ENCODE results near the gene DDX10.
"Not testable (repeated sequence)": the region's sequence is repeated elsewhere in the genome, so short reads cannot be mapped to it uniquely, and the experiment has no call there.

Gene DDX10

GRCh38 chr11:108664730-108665525 is at the start of gene DDX10:
TSS of gene DDX10 (plus strand) at chr11:108665069. CDS start at chr11:108665154, 85 bp downstream.
- DNase-seq (ENCODE audit: low read depth in 2 of 2): peak; percentile 96 to 98

GRCh38 chr11:108616549-108616948 is 48.3 kb upstream of the DDX10 start:
- DNase-seq (ENCODE audit: low read depth in 2 of 2): no peak

GRCh38 chr11:108617055-108617454 is 47.8 kb upstream of the DDX10 start:
- DNase-seq (ENCODE audit: low read depth in 2 of 2): no peak

- DNase-seq (ENCODE audit: low read depth in 2 of 2): no peak
Observed at GRCh38 chr11:108618529-108618928, 46.3 kb upstream of the DDX10 start.

GRCh38 chr11:108620958-108621772 is 43.7 kb upstream of the DDX10 start:
- no peak for DNase-seq (ENCODE audit: low read depth in 2 of 2)

GRCh38 chr11:108622341-108622740 is 42.5 kb upstream of the DDX10 start:
- DNase-seq (ENCODE audit: low read depth in 2 of 2): no peak

GRCh38 chr11:108624196-108624925 is 40.5 kb upstream of the DDX10 start:
- no peak for DNase-seq (ENCODE audit: low read depth in 2 of 2)

GRCh38 chr11:108628326-108628725 is 36.5 kb upstream of the DDX10 start:
- DNase-seq (ENCODE audit: low read depth in 2 of 2): no peak

GRCh38 chr11:108628812-108629211 is 36.1 kb upstream of the DDX10 start:
- no peak for DNase-seq (ENCODE audit: low read depth in 2 of 2)

GRCh38 chr11:108629274-108629673 is 35.6 kb upstream of the DDX10 start:
- no peak for DNase-seq (ENCODE audit: low read depth in 2 of 2)

GRCh38 chr11:108632041-108632704 is 32.7 kb upstream of the DDX10 start:
- no peak for DNase-seq (ENCODE audit: low read depth in 2 of 2)

- no peak for DNase-seq (ENCODE audit: low read depth in 2 of 2)
Observed at GRCh38 chr11:108635106-108635505, 29.8 kb upstream of the DDX10 start.

- no peak for DNase-seq (ENCODE audit: low read depth in 2 of 2)
Observed at GRCh38 chr11:108636222-108636621, 28.6 kb upstream of the DDX10 start.

- no peak for DNase-seq (ENCODE audit: low read depth in 2 of 2)
Observed at GRCh38 chr11:108639146-108639545, 25.7 kb upstream of the DDX10 start.

GRCh38 chr11:108641752-108642151 is 23.1 kb upstream of the DDX10 start:
- DNase-seq (ENCODE audit: low read depth in 2 of 2): not testable (repeated sequence)

- no peak for DNase-seq (ENCODE audit: low read depth in 2 of 2)
Observed at GRCh38 chr11:108643974-108644373, 20.9 kb upstream of the DDX10 start.

- no peak for DNase-seq (ENCODE audit: low read depth in 2 of 2)
Observed at GRCh38 chr11:108645970-108646369, 18.9 kb upstream of the DDX10 start.

GRCh38 chr11:108647387-108647700 is 17.5 kb upstream of the DDX10 start:
- no peak for DNase-seq (ENCODE audit: low read depth in 2 of 2)

- DNase-seq (ENCODE audit: low read depth in 2 of 2): peak; percentile 24 to 37
Observed at GRCh38 chr11:108647701-108648527, 17.0 kb upstream of the DDX10 start.

GRCh38 chr11:108648528-108648885 is 16.4 kb upstream of the DDX10 start:
- no peak for DNase-seq (ENCODE audit: low read depth in 2 of 2)

- DNase-seq (ENCODE audit: low read depth in 2 of 2): not testable (repeated sequence)
Observed at GRCh38 chr11:108654100-108654499, 10.8 kb upstream of the DDX10 start.
